HG03045 (cell line): ENCODE results near the gene HIGD2A.

Experiments
- ATAC-seq: cut with Tn5 transposase; IDR thresholded peaks from one replicate; pipeline ENCODE4 v1.9.1; 2021; ENCODE audit warnings: mild to moderate bottlenecking, moderate library complexity; ENCODE audit not compliant: unreplicated experiment

The HIGD2A gene

GRCh38 chr5:176415240-176415951 lies 26.8 kb downstream of the HIGD2A start:
- ATAC-seq = no peak

- peak; percentile 94 for ATAC-seq
These were observed 27.7 kb downstream of the HIGD2A start, which contains the start of gene CLTB for GRCh38 chr5:176415952-176416924. Gene CLTB, minus strand, starts transcription at chr5:176416539. Its CDS starts 176 bp downstream, at chr5:176416363.

DNA sequence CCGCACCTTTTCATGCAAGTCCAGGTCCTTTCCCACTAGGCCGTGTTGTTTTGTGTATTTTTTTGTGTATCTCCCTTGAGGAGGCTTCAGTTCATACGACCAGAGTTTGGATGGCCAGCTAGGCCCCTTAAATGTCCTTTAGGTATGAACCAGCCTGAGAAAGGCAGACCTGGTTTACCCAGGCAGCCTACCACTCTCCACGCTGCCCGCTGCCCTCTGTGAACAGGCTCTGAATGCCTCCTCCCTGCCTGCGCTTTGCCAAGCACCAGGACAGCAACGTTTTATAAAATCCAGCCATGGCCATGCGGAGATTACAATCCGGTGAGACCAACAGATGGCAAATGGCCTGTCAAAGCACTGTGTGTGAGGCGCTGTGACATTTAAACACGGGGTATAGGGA lies 28.4 kb downstream of the HIGD2A start:
- no peak for ATAC-seq

- ATAC-seq = no peak
These were observed 29.7 kb downstream of the HIGD2A start for GRCh38 chr5:176418251-176418650.

- no peak for ATAC-seq
These were observed 31.5 kb downstream of the HIGD2A start for GRCh38 chr5:176420086-176420485.

DNA sequence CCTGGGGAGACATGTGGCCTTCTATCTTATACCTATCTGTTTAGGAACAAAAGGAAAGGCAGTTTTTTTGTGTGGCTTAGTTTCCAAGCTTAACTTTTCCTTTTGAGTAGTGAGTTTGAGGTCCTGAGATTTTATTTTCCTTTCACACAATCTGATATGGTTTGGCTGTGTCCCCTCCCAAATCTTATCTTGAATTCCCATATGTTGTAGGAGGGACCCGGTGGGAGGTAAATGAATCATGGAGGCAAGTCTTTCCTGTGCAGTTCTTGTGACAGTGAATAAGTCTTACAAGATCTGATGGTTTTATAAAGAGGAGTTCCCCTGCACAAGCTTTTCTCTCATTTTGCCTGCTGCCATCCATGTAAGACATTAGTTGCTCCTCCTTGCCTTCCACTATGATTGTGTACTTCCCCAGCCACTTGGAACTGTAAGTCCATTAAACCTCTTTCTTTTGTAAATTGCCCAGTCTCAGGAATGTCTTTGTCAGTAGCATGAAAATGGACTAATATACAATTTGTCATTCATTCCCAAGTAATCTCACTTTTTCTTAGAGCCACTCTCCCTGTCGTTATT lies 32.5 kb downstream of the HIGD2A start:
- ATAC-seq = no peak

- ATAC-seq = no peak
These were observed 35.6 kb downstream of the HIGD2A start for GRCh38 chr5:176424181-176424580.

DNA sequence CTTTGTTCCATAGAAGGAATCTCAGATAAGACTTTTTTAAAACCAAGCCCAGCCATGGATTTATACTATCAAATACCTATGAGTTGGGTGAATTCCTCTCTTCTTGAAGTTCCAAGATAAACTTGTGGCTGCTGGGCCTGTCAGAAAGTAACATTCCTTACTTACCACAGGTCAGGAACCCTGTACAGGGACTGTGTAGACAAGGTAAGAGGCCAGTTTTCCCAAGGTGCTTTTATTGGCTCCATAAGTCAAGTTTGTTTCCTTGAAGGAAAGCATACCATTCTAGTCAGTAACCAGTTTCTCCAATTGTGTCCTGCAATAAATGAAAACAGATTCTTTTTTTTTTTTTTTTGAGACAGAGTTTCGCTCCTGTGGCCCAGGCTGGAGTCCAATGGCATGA lies 36.6 kb downstream of the HIGD2A start:
- ATAC-seq = no peak

DNA sequence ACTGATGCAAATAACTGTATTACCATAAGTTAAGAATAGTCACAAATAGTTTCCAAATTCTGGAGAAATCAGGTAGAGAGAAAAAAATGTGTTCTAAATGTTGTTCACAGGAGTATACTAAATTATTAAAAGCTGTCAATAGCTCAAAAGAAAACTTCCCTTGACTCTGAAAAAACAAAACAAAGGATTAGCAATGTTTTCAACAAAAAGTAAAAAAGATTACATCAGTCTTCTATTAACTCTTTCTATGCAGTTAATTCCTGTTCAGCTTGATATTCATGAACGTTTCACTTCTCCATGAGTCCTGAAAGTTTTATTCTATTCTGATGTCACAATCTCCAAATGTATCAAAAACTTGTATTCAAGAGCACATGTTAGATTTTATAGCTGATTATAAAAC lies 37.2 kb downstream of the HIGD2A start:
- no peak for ATAC-seq

DNA sequence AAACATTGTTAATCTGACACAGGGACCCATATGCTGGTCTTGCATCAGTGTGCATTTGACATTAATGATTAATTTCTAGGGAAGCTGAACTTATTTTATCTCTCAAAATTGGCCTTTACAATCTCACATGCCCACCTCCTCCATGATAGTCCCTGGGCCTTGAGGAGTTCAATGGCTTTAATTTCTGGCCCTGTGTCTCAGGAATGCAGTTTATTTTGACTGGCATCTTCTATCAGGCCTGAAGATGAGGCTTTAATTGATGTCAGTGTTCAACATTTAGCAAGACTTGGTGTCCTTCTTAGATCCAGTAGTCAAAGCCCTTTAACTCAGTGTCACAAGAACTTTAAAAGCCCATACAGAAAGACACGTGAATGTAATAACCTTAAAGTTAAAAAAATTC lies 38.3 kb downstream of the HIGD2A start:
- no peak for ATAC-seq

DNA sequence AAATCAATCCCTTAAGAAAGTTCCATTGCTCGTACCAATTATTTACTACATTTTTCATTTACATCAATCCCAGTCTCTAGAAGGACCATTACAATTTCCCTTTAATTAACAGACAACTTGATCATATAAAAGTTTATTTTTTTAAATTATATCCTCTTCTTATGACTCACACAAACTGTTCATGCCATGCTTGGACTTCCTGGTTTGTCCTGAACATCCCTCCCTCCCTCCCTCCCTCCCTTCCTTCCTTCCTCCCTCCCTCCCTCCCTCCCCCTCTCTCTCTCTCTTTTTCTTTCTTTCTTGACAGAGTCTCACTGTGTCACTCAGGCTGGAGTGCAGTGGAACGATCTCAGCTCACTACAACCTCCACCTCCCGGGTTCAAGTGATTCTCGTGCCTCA lies 39.4 kb downstream of the HIGD2A start:
- no peak for ATAC-seq

GRCh38 chr5:176429972-176430371 lies 41.4 kb downstream of the HIGD2A start:
- no peak for ATAC-seq

- ATAC-seq = no peak
These were observed 44.2 kb downstream of the HIGD2A start for GRCh38 chr5:176432707-176433106.

GRCh38 chr5:176436656-176437055 lies 48.1 kb downstream of the HIGD2A start:
- no peak for ATAC-seq

- no peak for ATAC-seq
These were observed 50.6 kb downstream of the HIGD2A start for GRCh38 chr5:176438959-176439757.
